ENCODE data around the gene CIC. TPM values are rescaled to one million over a fixed set of nuclear protein-coding genes. Genes with fewer than 3 reads are reported as not detected.

Gene CIC
- total and polyA plus RNA-seq, 4 experiments from 2014 or later: 3.5 to 82.6 (median 81.6) TPM; not detected in 1

- peak overlapping the region; percentile 73 to 76 for H3K4me3 ChIP-seq (ENCODE audit: low read length in 2 of 2)
- no peaks in the 10 kb centered on the region for H3K27me3 ChIP-seq (ENCODE audit: insufficient read depth, low read length)
- Mint-ChIP-seq H3K4me3 (peak overlapping the region; percentile 88 to 94 (median 90)), H3K36me3 (peaks cover under 1 to 12% of the 10 kb centered on the region in 2 donors), H3K9me3 (no peaks in the 10 kb centered on the region), H3K27me3 (no peaks in the 10 kb centered on the region), H3K4me1 (peaks cover 39 to 48% (median 43%) of the 10 kb centered on the region in 4 donors), H3K27ac (peak overlapping the region in 6 of 7 donors; percentile 94 to 97 (median 96))
- H3K27ac ChIP-seq (ENCODE audit: low read depth, low read length): peak overlapping the region; percentile 77
- peak; percentile 82 to 87 (median 84) for DNase-seq
- H3K4me1 ChIP-seq (ENCODE audit: insufficient read depth, low read length): peaks cover 60% of the 10 kb centered on the region
- ChIA-PET CTCF (ENCODE audit: partially characterized antibody) (interaction anchor here (0.8 to 4.4 kb wide), 23 partner anchors 8 to 178 kb away, joined by 3 to 77 read pairs (median 6); partner anchors contain the start of genes CIC, ERF, GSK3A and POU2F2), POLR2A (ENCODE audit: partially characterized antibody) (interaction anchor here (1.0 to 9.3 kb wide), 11 partner anchors 9 to 148 kb away, joined by 3 to 139 read pairs (median 10); partner anchors contain the start of genes CIC, GSK3A, PAFAH1B3 and POU2F2)
- H3K9me3 ChIP-seq (ENCODE audit: control insufficient read depth in 1 of 2, low read length in 2 of 2): no peaks in the 10 kb centered on the region
- intact Hi-C loops (cut with micrococcal nuclease): loop anchor here (1.0 to 5.0 kb wide), 5 partner anchors 25 to 172 kb away; partner anchors contain the start of gene ERF
- H3K36me3 ChIP-seq (ENCODE audit: insufficient read depth, low read length): no peaks in the 10 kb centered on the region
Measured at GRCh38 chr19:42279902-42280814, 11.1 kb downstream of the CIC start.

- H3K27me3 Mint-ChIP-seq: no peaks in the 10 kb centered on the region
- H3K27ac Mint-ChIP-seq: peak overlapping the region in 2 of 7 donors; percentile 31 to 51
- DNase-seq: peak in 1 of 5 donors; percentile 8
- Histone ChIP-seq H3K4me3 (ENCODE audit: low read length in 2 of 2) (peak overlapping the region in 1 of 2 donors; percentile 73), H3K9me3 (ENCODE audit: control insufficient read depth in 1 of 2, low read length in 2 of 2) (no peaks in the 10 kb centered on the region), H3K27ac (ENCODE audit: low read depth, low read length) (peak overlapping the region; percentile 77), H3K36me3 (ENCODE audit: insufficient read depth, low read length) (no peaks in the 10 kb centered on the region), H3K4me1 (ENCODE audit: insufficient read depth, low read length) (peaks cover 65% of the 10 kb centered on the region), H3K27me3 (ENCODE audit: insufficient read depth, low read length) (no peaks in the 10 kb centered on the region)
- ChIA-PET POLR2A (ENCODE audit: partially characterized antibody) (interaction anchor here (1.2 to 9.3 kb wide), 8 partner anchors 11 to 81 kb away, joined by 4 to 139 read pairs (median 12); partner anchors contain the start of genes CIC, DEDD2, GSK3A and PAFAH1B3), CTCF (ENCODE audit: partially characterized antibody) (interaction anchor here (1.7 to 4.4 kb wide), 4 partner anchors 30 to 171 kb away, joined by 12 to 77 read pairs (median 18); partner anchors contain the start of genes GSK3A and POU2F2)
- H3K9me3 Mint-ChIP-seq: no peaks in the 10 kb centered on the region
- peaks cover 0 to 12% of the 10 kb centered on the region in 2 donors for H3K36me3 Mint-ChIP-seq
- intact Hi-C loops (cut with micrococcal nuclease): loop anchor here (1.0 to 5.0 kb wide), 4 partner anchors 25 to 172 kb away; partner anchors contain the start of gene ERF
- H3K4me3 Mint-ChIP-seq: peak overlapping the region in 7 of 8 donors; percentile 9 to 82 (median 66)
- peaks cover 40 to 50% (median 45%) of the 10 kb centered on the region in 4 donors for H3K4me1 Mint-ChIP-seq
Measured at GRCh38 chr19:42280815-42281145, 11.7 kb downstream of the CIC start.

- no peaks in the 10 kb centered on the region for H3K9me3 ChIP-seq (ENCODE audit: control insufficient read depth in 1 of 2, low read length in 2 of 2)
- no peaks in the 10 kb centered on the region for H3K36me3 ChIP-seq (ENCODE audit: insufficient read depth, low read length)
- H3K4me1 ChIP-seq (ENCODE audit: insufficient read depth, low read length): peaks cover 65% of the 10 kb centered on the region
- ChIA-PET CTCF (ENCODE audit: partially characterized antibody) (interaction anchor here (1.7 to 3.3 kb wide), 2 partner anchors 15 to 172 kb away, joined by 7 to 17 read pairs; no protein-coding TSS in a partner anchor), POLR2A (ENCODE audit: partially characterized antibody) (interaction anchor here (1.3 to 9.3 kb wide), 8 partner anchors 12 to 159 kb away, joined by 4 to 139 read pairs (median 8); partner anchors contain the start of genes CIC, DEDD2, ERF and GSK3A)
- H3K27me3 ChIP-seq (ENCODE audit: insufficient read depth, low read length): no peaks in the 10 kb centered on the region
- Mint-ChIP-seq H3K27ac (peak overlapping the region in 2 of 7 donors; percentile 91 to 92), H3K4me1 (peaks cover 39 to 50% (median 45%) of the 10 kb centered on the region in 4 donors), H3K4me3 (peak overlapping the region; percentile 62 to 89 (median 76)), H3K9me3 (no peaks in the 10 kb centered on the region), H3K27me3 (no peaks in the 10 kb centered on the region), H3K36me3 (peaks cover 0 to 14% of the 10 kb centered on the region in 2 donors)
- DNase-seq: peak in 4 of 5 donors; percentile 22 to 62 (median 30)
- intact Hi-C loops (cut with micrococcal nuclease): loop anchor here (5.0 kb wide), 2 partner anchors 84 to 116 kb away; no protein-coding TSS in a partner anchor
- peak overlapping the region; percentile 77 for H3K27ac ChIP-seq (ENCODE audit: low read depth, low read length)
- no peak overlapping the region for H3K4me3 ChIP-seq (ENCODE audit: low read length in 2 of 2)
Measured at GRCh38 chr19:42281146-42281826, 12.2 kb downstream of the CIC start.

- H3K27me3 ChIP-seq (ENCODE audit: insufficient read depth, low read length): no peaks in the 10 kb centered on the region
- CTCF ChIA-PET (ENCODE audit: partially characterized antibody): interaction anchor here (0.8 to 1.7 kb wide), 3 partner anchors 14 to 150 kb away, joined by 4 to 7 read pairs (median 4); partner anchors contain the start of gene POU2F2
- peak in 1 of 5 donors; percentile 55 for DNase-seq
- H3K36me3 ChIP-seq (ENCODE audit: insufficient read depth, low read length): peaks cover 3% of the 10 kb centered on the region
- no peaks in the 10 kb centered on the region for H3K9me3 ChIP-seq (ENCODE audit: control insufficient read depth in 1 of 2, low read length in 2 of 2)
- H3K27me3 Mint-ChIP-seq: no peaks in the 10 kb centered on the region
- peak overlapping the region; percentile 77 for H3K27ac ChIP-seq (ENCODE audit: low read depth, low read length)
- H3K9me3 Mint-ChIP-seq: no peaks in the 10 kb centered on the region
- peak overlapping the region in 1 of 7 donors; percentile 92 for H3K27ac Mint-ChIP-seq
- peak overlapping the region; percentile 48 to 89 (median 68) for H3K4me3 Mint-ChIP-seq
- peaks cover 34 to 43% (median 40%) of the 10 kb centered on the region in 4 donors for H3K4me1 Mint-ChIP-seq
- intact Hi-C loops (cut with micrococcal nuclease): loop anchor here (5.0 kb wide), 2 partner anchors 85 to 115 kb away; no protein-coding TSS in a partner anchor
- no peak overlapping the region for H3K4me3 ChIP-seq (ENCODE audit: low read length in 2 of 2)
- POLR2A ChIA-PET (ENCODE audit: partially characterized antibody): interaction anchor here (0.8 to 9.3 kb wide), 13 partner anchors 10 to 206 kb away, joined by 3 to 139 read pairs (median 4); partner anchors contain the start of genes CIC, DEDD2, ERF and GSK3A
- peaks cover 0 to 14% of the 10 kb centered on the region in 2 donors for H3K36me3 Mint-ChIP-seq
- H3K4me1 ChIP-seq (ENCODE audit: insufficient read depth, low read length): peaks cover 58% of the 10 kb centered on the region
Measured at GRCh38 chr19:42281827-42282762, 13.0 kb downstream of the CIC start.

GRCh38 chr19:42282819-42283187, 13.8 kb downstream of the CIC start:
- H3K4me3 Mint-ChIP-seq: peak overlapping the region in 4 of 8 donors; percentile 63 to 89 (median 69)
- peaks cover 0 to 20% of the 10 kb centered on the region in 2 donors for H3K36me3 Mint-ChIP-seq
- DNase-seq: no peak
- H3K27ac ChIP-seq (ENCODE audit: low read depth, low read length): peak overlapping the region; percentile 77
- H3K4me3 ChIP-seq (ENCODE audit: low read length in 2 of 2): peak overlapping the region; percentile 1 to 60
- H3K9me3 ChIP-seq (ENCODE audit: control insufficient read depth in 1 of 2, low read length in 2 of 2): no peaks in the 10 kb centered on the region
- CTCF ChIA-PET (ENCODE audit: partially characterized antibody): interaction anchor here (0.8 to 1.7 kb wide), 3 partner anchors 13 to 150 kb away, joined by 4 to 7 read pairs (median 4); partner anchors contain the start of gene POU2F2
- H3K27me3 Mint-ChIP-seq: no peaks in the 10 kb centered on the region
- no peaks in the 10 kb centered on the region for H3K9me3 Mint-ChIP-seq
- POLR2A ChIA-PET (ENCODE audit: partially characterized antibody): interaction anchor here (0.8 to 9.3 kb wide), 11 partner anchors 9 to 207 kb away, joined by 3 to 139 read pairs (median 6); partner anchors contain the start of genes CIC, GSK3A, PAFAH1B3 and PRR19
- H3K36me3 ChIP-seq (ENCODE audit: insufficient read depth, low read length): peaks cover 10% of the 10 kb centered on the region
- peaks cover 34 to 40% (median 37%) of the 10 kb centered on the region in 4 donors for H3K4me1 Mint-ChIP-seq
- no peaks in the 10 kb centered on the region for H3K27me3 ChIP-seq (ENCODE audit: insufficient read depth, low read length)
- peaks cover 58% of the 10 kb centered on the region for H3K4me1 ChIP-seq (ENCODE audit: insufficient read depth, low read length)
- peak overlapping the region in 1 of 7 donors; percentile 92 for H3K27ac Mint-ChIP-seq
- intact Hi-C loops (cut with micrococcal nuclease): loop anchor here (1.0 to 5.0 kb wide), 9 partner anchors 13 to 150 kb away; partner anchors contain the start of genes CIC, DEDD2 and MEGF8
